Upper lobe of right lung (tissue), 1 donor: Measurements from ENCODE around the gene MEGF6. TPM values are rescaled to one million over a fixed set of nuclear protein-coding genes. Genes with fewer than 3 reads are reported as not detected.

Experiments used
- ATAC-seq: fragments of 200-7000 bp; cut with Tn5 transposase; one replicate; pipeline ENCODE4 v1.9.1; 2020; ENCODE audit warnings: mild to moderate bottlenecking, moderate library complexity
- DNase-seq: peaks from one replicate; pipeline ENCODE4 v3.0.0-alpha.2; 2020
- H3K27ac ChIP-seq: fragments of 200-600 bp; one replicate; pipeline ENCODE4 v1.8.0; 2022
- H3K27me3 ChIP-seq: fragments of 200-600 bp; one replicate; pipeline ENCODE4 v1.8.0; 2022; ENCODE audit warnings: mild to moderate bottlenecking
- H3K36me3 ChIP-seq: fragments of 200-600 bp; one replicate; pipeline ENCODE4 v1.8.0; 2022
- H3K4me1 ChIP-seq: fragments of 200-600 bp; one replicate; pipeline ENCODE4 v1.8.0; 2022
- H3K4me3 ChIP-seq: fragments of 200-600 bp; one replicate; pipeline ENCODE4 v1.8.0; 2022; ENCODE audit warnings: mild to moderate bottlenecking
- H3K9me3 ChIP-seq: fragments of 200-600 bp; one replicate; pipeline ENCODE4 v1.8.0; 2022
- intact Hi-C: fragments of 100-400 bp; cut with DNase I; formaldehyde crosslinking; loops from one replicate; pipeline ENCODE4 v1.11.0; 2022
- microRNA-seq: library from miRNA; unstranded; fragments of <30 nt; microRNA quantifications from one replicate; pipeline ENCODE4 v1.2.0, GENCODE V29; 2020; ENCODE audit warnings: borderline microRNAs expressed
- total RNA-seq: library from RNA; stranded (reverse); fragmentation: NEBNext Ultra II Directional; extraction: Animal tissue kit (Norgen Biotek cat#: 25700); gene quantifications from one replicate; pipeline ENCODE4 v1.2.1, GENCODE V29; 2021
- TF ChIP-seq, protein P1 (sequence below): fragments of 200-600 bp; IDR thresholded peaks from one replicate; pipeline ENCODE4 v1.8.0; 2022; ENCODE audit warnings: antibody characterized with exemption
- donor health status: DM: no; HTN: yes; CAD: no; lungs with severe emphysema.

MEGF6 gene
- total RNA-seq, 1 donor from 2014 or later: 96.6 TPM

DNA sequence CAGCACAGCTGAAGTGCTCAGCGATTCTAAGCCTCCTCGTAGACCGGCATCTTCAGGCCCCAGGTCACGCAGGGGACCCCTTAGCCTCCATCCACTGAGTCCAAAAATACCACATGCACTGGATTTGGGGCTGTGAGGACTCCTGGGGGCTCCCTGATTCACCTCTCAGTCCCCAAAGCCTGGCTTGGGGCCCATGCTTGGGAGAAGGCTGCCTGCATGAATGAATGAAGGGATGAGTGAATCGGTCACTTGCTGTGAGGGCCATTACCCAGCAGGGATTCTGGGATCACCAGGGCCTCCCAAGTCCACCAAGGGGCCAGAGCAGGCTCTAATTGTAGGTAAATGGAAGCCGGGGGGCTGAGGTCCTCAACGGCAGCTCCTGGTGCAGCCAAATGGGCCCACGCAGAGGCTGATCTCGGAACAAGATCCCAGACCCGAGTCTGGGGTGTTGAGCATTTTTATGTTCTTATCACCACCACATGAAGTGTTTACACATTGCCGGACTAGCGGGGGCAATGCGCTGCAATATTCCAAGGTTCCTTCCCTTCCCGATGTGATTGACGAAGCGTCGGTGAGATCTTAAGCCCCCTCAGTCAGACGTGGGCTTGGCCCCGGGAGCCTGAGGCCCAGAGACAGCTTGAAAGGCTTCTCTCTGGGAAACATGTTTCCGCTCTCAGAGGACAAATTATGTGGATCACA is 170.4 kb downstream of the MEGF6 start:
- intact Hi-C loops: no loop called here
- Histone ChIP-seq H3K4me1 (no peaks in the 10 kb centered on the region), H3K9me3 (no peaks in the 10 kb centered on the region), H3K27ac (no peak overlapping the region), H3K4me3 (no peak overlapping the region), H3K36me3 (no peaks in the 10 kb centered on the region), H3K27me3 (peaks cover 18% of the 10 kb centered on the region)
- DNase-seq: no peak
- ATAC-seq: no peak
- TF ChIP-seq, protein P1, sequence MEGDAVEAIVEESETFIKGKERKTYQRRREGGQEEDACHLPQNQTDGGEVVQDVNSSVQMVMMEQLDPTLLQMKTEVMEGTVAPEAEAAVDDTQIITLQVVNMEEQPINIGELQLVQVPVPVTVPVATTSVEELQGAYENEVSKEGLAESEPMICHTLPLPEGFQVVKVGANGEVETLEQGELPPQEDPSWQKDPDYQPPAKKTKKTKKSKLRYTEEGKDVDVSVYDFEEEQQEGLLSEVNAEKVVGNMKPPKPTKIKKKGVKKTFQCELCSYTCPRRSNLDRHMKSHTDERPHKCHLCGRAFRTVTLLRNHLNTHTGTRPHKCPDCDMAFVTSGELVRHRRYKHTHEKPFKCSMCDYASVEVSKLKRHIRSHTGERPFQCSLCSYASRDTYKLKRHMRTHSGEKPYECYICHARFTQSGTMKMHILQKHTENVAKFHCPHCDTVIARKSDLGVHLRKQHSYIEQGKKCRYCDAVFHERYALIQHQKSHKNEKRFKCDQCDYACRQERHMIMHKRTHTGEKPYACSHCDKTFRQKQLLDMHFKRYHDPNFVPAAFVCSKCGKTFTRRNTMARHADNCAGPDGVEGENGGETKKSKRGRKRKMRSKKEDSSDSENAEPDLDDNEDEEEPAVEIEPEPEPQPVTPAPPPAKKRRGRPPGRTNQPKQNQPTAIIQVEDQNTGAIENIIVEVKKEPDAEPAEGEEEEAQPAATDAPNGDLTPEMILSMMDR: no peak

DNA sequence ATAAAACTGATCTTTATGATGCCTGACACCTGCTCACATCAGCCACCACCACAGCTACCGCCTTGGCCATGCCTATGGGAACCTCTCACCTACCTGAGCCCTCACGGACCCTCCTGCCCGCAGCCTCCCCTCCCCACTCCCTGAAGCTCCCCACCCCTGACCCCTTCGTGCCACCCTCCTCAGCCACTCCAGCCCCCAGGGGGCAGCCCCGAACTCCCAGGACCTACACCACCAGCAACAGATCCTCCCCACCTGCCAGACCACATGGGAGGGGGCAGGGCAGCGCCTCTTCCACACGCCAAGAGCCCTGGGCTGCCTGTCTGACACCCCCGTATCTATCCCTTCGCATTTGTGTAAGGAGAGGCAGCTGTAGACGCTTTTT is 171.0 kb downstream of the MEGF6 start:
- H3K9me3 ChIP-seq: no peaks in the 10 kb centered on the region
- ATAC-seq: no peak
- no peaks in the 10 kb centered on the region for H3K36me3 ChIP-seq
- intact Hi-C loops: no loop called here
- no peak overlapping the region for H3K27ac ChIP-seq
- H3K27me3 ChIP-seq: peaks cover 18% of the 10 kb centered on the region
- no peak for DNase-seq
- H3K4me3 ChIP-seq: no peak overlapping the region
- no peaks in the 10 kb centered on the region for H3K4me1 ChIP-seq
- TF ChIP-seq, protein P1: no peak

Small RNA genes within 50 kb of the gene (microRNA-seq; reads per million reads assigned to microRNA genes)
- gene MIR551A: 0.83 reads per million

Other genes starting within 250 kb of the MEGF6 start
- 12.2 TPM for gene ARHGEF16, start 156.8 kb downstream of the MEGF6 start, total RNA-seq
- 47.5 TPM for gene TPRG1L, start 13.5 kb upstream of the MEGF6 start, total RNA-seq
- gene WRAP73, start 38.6 kb upstream of the MEGF6 start, total RNA-seq: 18.5 TPM
- 0.29 TPM for gene TP73, start 41.0 kb upstream of the MEGF6 start, total RNA-seq
- not detected for gene CCDC27, start 140.9 kb upstream of the MEGF6 start, total RNA-seq
- gene SMIM1, start 161.2 kb upstream of the MEGF6 start, total RNA-seq: 9.3 TPM
- gene LRRC47, start 185.0 kb upstream of the MEGF6 start, total RNA-seq: 34.2 TPM
- 61.0 TPM for gene CEP104, start 245.7 kb upstream of the MEGF6 start, total RNA-seq
- 8.5 TPM for gene DFFB, start 246.0 kb upstream of the MEGF6 start, total RNA-seq